HCT116 (cell line): ENCODE measurements around the gene MSI2. TPM values are rescaled to one million over a fixed set of nuclear protein-coding genes. Genes with fewer than 3 reads are reported as not detected.

Experiments used
- ATAC-seq: fragments of 200-7000 bp; cut with Tn5 transposase; 2 replicates; pipeline ENCODE4 v1.9.1; 2020; ENCODE audit warnings: mild to moderate bottlenecking, moderate library complexity
- BruUV-seq: library from RNA; stranded (reverse); fragments of 400-500 nt; replicated peaks from 2 replicates; lab custom pipeline; 2021; lab: Mats Ljungman, UMichigan
- CTCF ChIA-PET: fragments of 300-600 bp; sonication (Branson Sonifier 250); formaldehyde crosslinking; loops from one replicate; lab custom pipeline; 2021; ENCODE audit warnings: antibody characterized with exemption; lab: Charles Lee
- POLR2A ChIA-PET: fragments of 300-600, 350-600 bp; sonication (Branson Sonifier 250); formaldehyde crosslinking; loops from one replicate; lab custom pipeline; 2021; ENCODE audit warnings: antibody characterized with exemption; lab: Charles Lee
- RAD21 ChIA-PET, 2 experiments: fragments of 300-600 bp; sonication (Branson Sonifier 250); formaldehyde crosslinking; loops; one replicate each; lab custom pipeline; 2023; ENCODE audit warnings: low total read pairs in 2 of 2; ENCODE audit not compliant: uncharacterized antibody in 2 of 2, unreplicated experiment in 2 of 2, low non-redundant PET in 1 of 2; lab: Charles Lee
- DNase-seq: peaks from one replicate; pipeline ENCODE4 v3.0.0-alpha.2; 2010; ENCODE audit warnings: low read depth, low spot score
- H2AFZ ChIP-seq: fragments of 200-600 bp; shearing (Covaris generic), sonication (generic); 2 replicates; pipeline ENCODE4 v1.6.1; 2017; ENCODE audit warnings: low read depth, mixed run types, mixed read lengths, antibody characterized with exemption, low read length; ENCODE audit not compliant: poor library complexity, severe bottlenecking
- H3K27ac ChIP-seq: 2 replicates; pipeline ENCODE4 v1.5.1; 2012; ENCODE audit warnings: low read depth, low read length
- H3K27me3 ChIP-seq: fragments of 200-600 bp; sonication (generic); 2 replicates; pipeline ENCODE4 v1.6.1; 2016; ENCODE audit warnings: mixed run types, low read length, mixed read lengths; ENCODE audit not compliant: insufficient read depth
- H3K36me3 ChIP-seq, 2 experiments: fragments of 200-500 bp in 1 of 2; fragments of 200-600 bp in 1 of 2; sonication (Bioruptor generic) in 1 of 2; sonication (generic) in 1 of 2; 2 replicates each; pipeline versions ENCODE4 v1.5.1 to v1.6.1; 2014 to 2016; ENCODE audit warnings: low read length in 2 of 2, inconsistent platforms in 1 of 2, mixed read lengths in 1 of 2, mixed run types in 1 of 2; ENCODE audit not compliant: insufficient read depth in 2 of 2, control insufficient read depth in 1 of 2
- H3K4me1 ChIP-seq, 2 experiments: fragments of 200-600 bp in 1 of 2; sonication (generic) in 1 of 2; 2 replicates each; pipeline versions ENCODE4 v1.5.1 to v1.6.1; 2012 to 2017; ENCODE audit warnings: low read length in 2 of 2, inconsistent platforms in 1 of 2, mild to moderate bottlenecking in 1 of 2, mixed read lengths in 1 of 2, mixed run types in 1 of 2, moderate library complexity in 1 of 2; ENCODE audit not compliant: insufficient read depth in 2 of 2, control insufficient read depth in 1 of 2
- H3K4me2 ChIP-seq: fragments of 200-600 bp; sonication (generic); 2 replicates; pipeline ENCODE4 v1.6.1; 2017; ENCODE audit warnings: mixed run types, low read length, mixed read lengths
- H3K4me3 ChIP-seq, 2 experiments: fragments of 200-600 bp in 1 of 2; sonication (generic) in 1 of 2; replicated peaks in 1 of 2; 2 replicates each; pipeline ENCODE4 v1.5.1; 2011 to 2016; ENCODE audit warnings: low read length in 2 of 2, control low read depth in 1 of 2, low read depth in 1 of 2, mild to moderate bottlenecking in 1 of 2, mixed read lengths in 1 of 2, mixed run types in 1 of 2
- H3K79me2 ChIP-seq: fragments of 200-600 bp; sonication (generic); 2 replicates; pipeline ENCODE4 v1.6.1; 2017; ENCODE audit warnings: mild to moderate bottlenecking, mixed run types, low read length, moderate library complexity, mixed read lengths; ENCODE audit not compliant: insufficient read depth
- H3K9ac ChIP-seq: fragments of 200-600 bp; sonication (generic); 2 replicates; pipeline ENCODE4 v1.6.1; 2016; ENCODE audit warnings: low read length, mixed read lengths
- H3K9me2 ChIP-seq: fragments of 200-600 bp; sonication (generic), shearing (Covaris generic); 2 replicates; pipeline ENCODE4 v1.6.1; 2017; ENCODE audit warnings: mixed run types, mild to moderate bottlenecking, moderate library complexity; ENCODE audit not compliant: insufficient read depth
- H3K9me3 ChIP-seq, 2 experiments: fragments of 200-500 bp in 1 of 2; fragments of 200-600 bp in 1 of 2; sonication (Bioruptor generic) in 1 of 2; sonication (generic) in 1 of 2; 2 replicates each; pipeline ENCODE4 v1.6.1; 2014 to 2017; ENCODE audit warnings: low read length in 2 of 2, mixed read lengths in 2 of 2, inconsistent platforms in 1 of 2, low read depth in 1 of 2, mild to moderate bottlenecking in 1 of 2, mixed run types in 1 of 2, moderate library complexity in 1 of 2; ENCODE audit not compliant: control insufficient read depth in 1 of 2, insufficient read depth in 1 of 2
- H4K20me1 ChIP-seq: fragments of 200-600 bp; sonication (generic), shearing (Covaris generic); 2 replicates; pipeline ENCODE4 v1.6.1; 2017; ENCODE audit warnings: mixed run types, mild to moderate bottlenecking, moderate library complexity; ENCODE audit not compliant: insufficient read depth
- CEBPB ChIP-seq: IDR thresholded peaks from 2 replicates; pipeline ENCODE4 v1.6.1; 2012; ENCODE audit warnings: low read depth
- ELF1 ChIP-seq: IDR thresholded peaks from 2 replicates; pipeline ENCODE4 v1.6.1; 2012; ENCODE audit warnings: low read depth, borderline replicate concordance
- FOSL1 ChIP-seq: IDR thresholded peaks from 2 replicates; pipeline ENCODE4 v1.6.1; 2012; ENCODE audit warnings: low read depth
- POLR2AphosphoS5 ChIP-seq: IDR thresholded peaks from 2 replicates; pipeline ENCODE4 v1.6.1; 2011; ENCODE audit warnings: mild to moderate bottlenecking, low read depth, low read length, moderate library complexity
- RAD21 ChIP-seq: IDR thresholded peaks from 2 replicates; pipeline ENCODE4 v1.6.1; 2012; ENCODE audit warnings: low read depth, mild to moderate bottlenecking
- ZNF274 ChIP-seq: fragments of 200-500 bp; sonication (Bioruptor generic); IDR thresholded peaks from 2 replicates; pipeline ENCODE4 v1.6.1; 2014; ENCODE audit warnings: mild to moderate bottlenecking, low read depth, low read length, inconsistent platforms
- intact Hi-C: fragments of 100-400 bp; cut with micrococcal nuclease; formaldehyde crosslinking; loops from 2 replicates; pipeline ENCODE4 v1.10.0; 2022
- total RNA-seq: library from RNA; stranded (reverse); gene quantifications from one replicate; pipeline ENCODE4 v1.2.1, GENCODE V29; 2021; ENCODE audit not compliant: unreplicated experiment
- TF ChIP-seq, protein P1 (sequence below): IDR thresholded peaks from 2 replicates; pipeline ENCODE4 v1.6.1; 2012; ENCODE audit warnings: low read depth
- TF ChIP-seq, protein P2 (sequence below): IDR thresholded peaks from 2 replicates; pipeline ENCODE4 v1.6.1; 2011; ENCODE audit warnings: mild to moderate bottlenecking, low read length, moderate library complexity; ENCODE audit not compliant: insufficient replicate concordance; ENCODE audit errors: extremely low read depth
- TF ChIP-seq, protein P3 (sequence below): IDR thresholded peaks from 2 replicates; pipeline ENCODE4 v1.6.1; 2012

Gene MSI2
- total RNA-seq, 1 experiment from 2014 or later: 137 TPM

DNA sequence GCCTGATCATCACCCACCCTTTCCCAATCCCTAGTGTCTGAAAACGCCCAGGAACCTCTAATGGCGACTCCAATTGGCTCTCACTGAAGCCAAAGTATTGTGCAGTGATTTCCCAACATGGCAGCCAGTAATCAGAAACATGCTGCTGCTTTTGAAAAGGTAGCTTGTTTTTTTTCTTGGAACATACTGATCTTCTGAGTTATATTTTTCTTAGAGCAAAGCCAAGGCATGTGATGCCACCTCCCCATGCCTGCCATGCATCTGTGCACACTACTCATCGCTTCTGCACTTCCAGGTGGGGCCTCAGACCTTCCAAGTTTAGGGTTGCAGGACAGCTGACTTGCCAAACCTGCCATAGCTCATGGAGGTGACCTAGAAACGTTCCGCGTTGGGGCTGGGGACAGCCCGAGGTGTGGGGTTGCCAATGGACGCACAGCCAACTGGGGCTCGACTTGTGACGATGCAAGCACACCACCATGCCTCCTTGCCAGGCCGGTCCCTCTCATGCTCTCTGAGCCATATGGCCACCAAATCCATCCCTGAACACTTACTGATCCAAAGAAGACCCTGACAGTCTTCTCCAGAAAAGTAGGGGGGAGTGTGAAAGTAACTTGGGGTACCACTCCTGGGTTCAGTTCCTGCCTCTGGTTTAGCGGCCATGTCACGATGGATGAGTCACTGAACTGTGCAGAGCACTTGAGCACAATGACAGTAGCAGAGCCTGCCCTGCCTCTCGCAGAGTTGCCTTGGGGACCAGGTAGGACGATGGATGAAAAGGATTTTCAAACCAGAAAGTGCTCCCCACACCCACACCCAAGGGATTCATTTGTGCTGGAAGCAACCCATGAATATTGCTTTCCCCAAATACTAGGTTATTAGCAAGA is 333.1 kb downstream of the MSI2 start:
- H2AFZ ChIP-seq: no peak overlapping the region
- no peak overlapping the region for H3K9ac ChIP-seq
- H3K9me3 ChIP-seq: peaks cover 0 to under 1% of the 10 kb centered on the region in 2 experiments; a peak in 1 of 4 replicates
- H3K4me2 ChIP-seq: no peak overlapping the region
- H3K4me1 ChIP-seq: no peaks in the 10 kb centered on the region
- no peaks in the 10 kb centered on the region for H3K36me3 ChIP-seq
- no peak overlapping the region for H3K4me3 ChIP-seq
- CTCF ChIA-PET: interaction anchor here (1.1 to 1.5 kb wide), 2 partner anchors 10 to 83 kb away, joined by 3 read pairs; no protein-coding TSS in a partner anchor
- TF ChIP-seq, protein P1, sequence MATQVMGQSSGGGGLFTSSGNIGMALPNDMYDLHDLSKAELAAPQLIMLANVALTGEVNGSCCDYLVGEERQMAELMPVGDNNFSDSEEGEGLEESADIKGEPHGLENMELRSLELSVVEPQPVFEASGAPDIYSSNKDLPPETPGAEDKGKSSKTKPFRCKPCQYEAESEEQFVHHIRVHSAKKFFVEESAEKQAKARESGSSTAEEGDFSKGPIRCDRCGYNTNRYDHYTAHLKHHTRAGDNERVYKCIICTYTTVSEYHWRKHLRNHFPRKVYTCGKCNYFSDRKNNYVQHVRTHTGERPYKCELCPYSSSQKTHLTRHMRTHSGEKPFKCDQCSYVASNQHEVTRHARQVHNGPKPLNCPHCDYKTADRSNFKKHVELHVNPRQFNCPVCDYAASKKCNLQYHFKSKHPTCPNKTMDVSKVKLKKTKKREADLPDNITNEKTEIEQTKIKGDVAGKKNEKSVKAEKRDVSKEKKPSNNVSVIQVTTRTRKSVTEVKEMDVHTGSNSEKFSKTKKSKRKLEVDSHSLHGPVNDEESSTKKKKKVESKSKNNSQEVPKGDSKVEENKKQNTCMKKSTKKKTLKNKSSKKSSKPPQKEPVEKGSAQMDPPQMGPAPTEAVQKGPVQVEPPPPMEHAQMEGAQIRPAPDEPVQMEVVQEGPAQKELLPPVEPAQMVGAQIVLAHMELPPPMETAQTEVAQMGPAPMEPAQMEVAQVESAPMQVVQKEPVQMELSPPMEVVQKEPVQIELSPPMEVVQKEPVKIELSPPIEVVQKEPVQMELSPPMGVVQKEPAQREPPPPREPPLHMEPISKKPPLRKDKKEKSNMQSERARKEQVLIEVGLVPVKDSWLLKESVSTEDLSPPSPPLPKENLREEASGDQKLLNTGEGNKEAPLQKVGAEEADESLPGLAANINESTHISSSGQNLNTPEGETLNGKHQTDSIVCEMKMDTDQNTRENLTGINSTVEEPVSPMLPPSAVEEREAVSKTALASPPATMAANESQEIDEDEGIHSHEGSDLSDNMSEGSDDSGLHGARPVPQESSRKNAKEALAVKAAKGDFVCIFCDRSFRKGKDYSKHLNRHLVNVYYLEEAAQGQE: no peak
- TF ChIP-seq, protein P2, sequence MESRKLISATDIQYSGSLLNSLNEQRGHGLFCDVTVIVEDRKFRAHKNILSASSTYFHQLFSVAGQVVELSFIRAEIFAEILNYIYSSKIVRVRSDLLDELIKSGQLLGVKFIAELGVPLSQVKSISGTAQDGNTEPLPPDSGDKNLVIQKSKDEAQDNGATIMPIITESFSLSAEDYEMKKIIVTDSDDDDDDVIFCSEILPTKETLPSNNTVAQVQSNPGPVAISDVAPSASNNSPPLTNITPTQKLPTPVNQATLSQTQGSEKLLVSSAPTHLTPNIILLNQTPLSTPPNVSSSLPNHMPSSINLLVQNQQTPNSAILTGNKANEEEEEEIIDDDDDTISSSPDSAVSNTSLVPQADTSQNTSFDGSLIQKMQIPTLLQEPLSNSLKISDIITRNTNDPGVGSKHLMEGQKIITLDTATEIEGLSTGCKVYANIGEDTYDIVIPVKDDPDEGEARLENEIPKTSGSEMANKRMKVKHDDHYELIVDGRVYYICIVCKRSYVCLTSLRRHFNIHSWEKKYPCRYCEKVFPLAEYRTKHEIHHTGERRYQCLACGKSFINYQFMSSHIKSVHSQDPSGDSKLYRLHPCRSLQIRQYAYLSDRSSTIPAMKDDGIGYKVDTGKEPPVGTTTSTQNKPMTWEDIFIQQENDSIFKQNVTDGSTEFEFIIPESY: no peak
- no peak for TF ChIP-seq POLR2AphosphoS5
- TF ChIP-seq ZNF274: no peak
- TF ChIP-seq CEBPB: no peak
- TF ChIP-seq, protein P3, sequence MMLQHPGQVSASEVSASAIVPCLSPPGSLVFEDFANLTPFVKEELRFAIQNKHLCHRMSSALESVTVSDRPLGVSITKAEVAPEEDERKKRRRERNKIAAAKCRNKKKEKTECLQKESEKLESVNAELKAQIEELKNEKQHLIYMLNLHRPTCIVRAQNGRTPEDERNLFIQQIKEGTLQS: no peak
- TF ChIP-seq FOSL1: no peak
- TF ChIP-seq RAD21: no peak
- TF ChIP-seq ELF1: no peak
- no peaks in the 10 kb centered on the region for H3K79me2 ChIP-seq
- intact Hi-C loops: no loop called here
- H3K9me2 ChIP-seq: no peaks in the 10 kb centered on the region
- POLR2A ChIA-PET: no interaction called here
- RAD21 ChIA-PET: no interaction called here
- no peak overlapping the region for H3K27ac ChIP-seq
- ATAC-seq: no peak
- no TSS peak for BruUV-seq
- no peaks in the 10 kb centered on the region for H3K27me3 ChIP-seq
- H4K20me1 ChIP-seq: no peaks in the 10 kb centered on the region
- no peak for DNase-seq
